CD4-positive, alpha-beta T cell treated with Interleukin-4 for 4 hours (primary cell): ENCODE data around the gene KLF7.

ENCODE experiments used
- DNase-seq: peaks from one replicate; pipeline ENCODE4 v3.0.0-alpha.2; 2020

Gene KLF7

DNA sequence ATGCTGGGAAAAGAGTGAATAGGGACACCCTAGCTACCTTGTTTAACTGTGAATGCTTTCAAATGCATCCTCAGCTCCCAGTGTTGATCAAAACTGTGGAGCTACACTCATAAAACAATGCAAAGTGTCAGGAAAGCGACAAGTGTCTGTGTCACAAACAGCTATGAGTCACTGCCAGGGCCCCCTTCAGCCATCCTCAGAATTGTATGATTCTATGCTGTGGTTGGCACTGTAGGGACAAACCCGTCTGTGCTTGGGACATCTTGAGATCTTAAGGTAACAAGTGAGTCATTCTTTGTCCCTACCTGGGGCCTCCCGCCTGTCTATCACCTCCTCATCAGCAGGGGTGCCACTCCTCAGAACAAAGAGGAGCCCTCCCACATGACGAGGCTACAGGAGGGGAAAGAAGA is 42.4 kb downstream of the KLF7 start:
- peak; percentile 77 for DNase-seq

DNA sequence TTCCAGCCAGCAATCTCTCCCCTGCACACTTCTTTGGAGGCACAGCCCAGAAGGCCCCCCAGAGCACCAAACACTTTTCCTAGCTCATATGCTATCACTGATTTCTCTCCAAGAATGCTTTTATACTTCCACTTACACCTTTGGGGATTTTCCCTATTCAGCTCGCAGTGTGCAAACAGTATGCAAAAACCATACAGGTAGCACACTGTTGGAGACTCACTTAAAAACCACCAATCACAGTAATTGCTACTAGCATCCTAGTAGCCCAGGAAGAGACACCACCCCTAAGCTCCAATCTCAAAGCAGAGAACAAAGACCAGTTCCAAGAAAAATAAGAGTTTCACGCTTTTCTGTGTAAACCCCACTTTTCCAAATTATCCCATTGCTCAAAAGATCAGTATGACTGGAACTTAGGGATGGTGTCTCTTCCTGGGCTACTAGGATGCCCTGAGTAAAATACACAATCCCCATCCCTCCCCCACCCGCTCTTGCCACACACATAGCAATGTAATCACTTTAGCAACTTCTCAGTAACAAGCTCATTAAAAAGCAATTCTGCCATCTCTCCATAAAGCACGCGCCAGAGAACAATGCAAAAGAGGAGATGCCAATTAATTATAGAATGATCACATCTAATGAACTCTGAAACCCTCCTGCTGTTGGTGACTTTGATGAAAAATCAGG is 43.0 kb downstream of the KLF7 start:
- no peak for DNase-seq

DNA sequence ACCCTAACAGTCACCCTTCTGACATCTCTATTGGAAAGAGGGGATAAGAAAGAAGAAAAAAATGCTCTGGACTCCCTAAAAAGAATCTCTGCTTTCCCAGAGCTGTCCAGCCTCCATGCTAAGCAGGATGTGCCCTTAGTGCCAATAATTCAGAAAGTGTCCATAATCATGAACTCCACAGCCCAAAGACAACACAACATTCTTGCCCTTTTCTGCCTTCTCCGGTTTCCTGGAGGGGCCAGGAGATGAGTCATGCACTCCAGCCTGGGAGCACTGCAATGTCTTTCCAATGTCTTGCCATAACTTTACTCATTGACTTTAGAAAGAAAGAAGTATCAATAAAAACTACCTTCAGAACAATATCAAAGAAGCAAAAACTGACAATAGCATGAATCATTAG is 44.0 kb downstream of the KLF7 start:
- no peak for DNase-seq

DNA sequence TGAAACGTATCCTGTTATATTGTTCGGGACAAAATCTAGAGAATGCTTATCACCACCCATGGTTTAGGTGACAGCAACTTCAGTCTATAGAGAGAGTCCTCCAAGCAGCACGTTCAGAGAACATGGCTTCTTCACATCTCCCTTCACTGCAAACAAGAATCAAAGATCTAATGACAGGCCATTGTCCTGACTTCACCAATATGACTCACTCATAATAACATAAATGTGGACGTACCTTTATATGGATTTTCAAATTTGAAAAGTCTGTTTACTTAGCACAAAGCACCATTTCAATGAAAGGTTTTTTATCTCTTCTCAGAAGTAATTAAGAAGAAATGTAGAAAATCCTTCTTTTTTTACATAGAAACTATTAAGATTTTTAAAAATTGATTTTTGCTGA is 46.7 kb downstream of the KLF7 start:
- DNase-seq = no peak

DNA sequence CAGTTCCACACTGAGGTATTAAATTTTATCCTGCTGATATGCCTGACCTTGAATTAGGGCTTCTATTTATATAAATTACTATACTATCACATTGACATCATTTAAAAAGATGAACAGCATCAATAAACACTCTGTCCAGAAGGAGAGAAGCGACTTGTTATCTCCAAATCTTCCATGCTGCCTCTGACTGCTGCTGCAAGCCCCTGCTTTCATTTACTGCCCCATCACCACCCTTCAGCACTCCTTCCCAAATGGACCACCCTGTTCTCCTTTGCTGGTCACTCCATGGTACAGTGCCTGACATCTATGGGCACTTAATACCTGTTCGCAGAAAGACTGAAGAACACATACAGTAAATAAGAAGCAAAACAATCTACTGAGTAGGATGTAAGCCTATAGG is 48.1 kb downstream of the KLF7 start:
- DNase-seq = no peak

DNA sequence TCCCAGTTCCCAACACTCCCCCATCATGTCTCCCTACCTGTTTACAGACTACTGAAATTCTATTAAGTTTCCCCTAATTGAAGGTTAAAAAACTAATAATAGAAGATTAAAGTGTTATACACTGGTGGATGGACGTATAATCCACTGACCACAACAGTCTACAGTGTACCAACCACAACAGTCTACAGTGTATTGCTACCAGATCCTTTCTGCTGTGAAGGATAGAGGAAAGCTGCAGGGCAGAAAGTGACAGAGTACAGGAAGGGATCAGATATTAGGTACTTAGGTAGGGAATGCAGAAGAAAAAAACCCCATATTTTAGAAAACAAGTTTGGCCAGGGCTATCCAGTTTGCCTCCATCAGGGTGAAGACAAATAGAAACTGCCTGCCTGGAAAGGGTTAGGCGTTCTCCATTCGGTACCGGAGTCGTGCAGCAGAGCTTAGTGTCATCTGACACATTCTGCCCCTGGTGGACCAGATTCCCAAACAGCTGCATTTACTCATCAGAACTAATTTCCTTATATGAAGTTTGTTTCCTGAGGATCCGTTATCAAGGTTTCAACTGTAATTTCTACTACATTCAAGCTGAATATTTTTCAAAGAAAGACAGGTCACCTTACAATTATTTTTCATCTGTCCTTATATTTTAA is 49.9 kb downstream of the KLF7 start:
- DNase-seq = no peak

DNA sequence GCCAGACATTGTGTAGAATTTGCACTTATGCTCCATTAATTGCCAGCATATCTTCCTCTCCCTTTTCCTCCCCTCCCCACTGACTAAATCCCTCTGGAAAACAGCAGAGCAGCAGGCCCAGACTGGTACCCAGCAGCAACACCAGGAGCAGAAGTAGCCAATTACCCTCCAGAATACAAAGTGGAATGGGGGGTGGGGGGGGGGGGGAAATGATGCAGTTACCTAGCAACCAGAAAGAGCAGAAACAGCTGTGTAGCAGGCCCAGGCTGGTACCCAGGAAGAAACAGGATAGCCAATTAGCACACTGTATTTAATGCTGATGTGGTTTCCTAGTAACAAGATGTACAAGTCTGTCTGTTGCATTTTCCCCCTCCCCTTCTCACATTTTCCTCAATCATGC is 52.3 kb downstream of the KLF7 start:
- DNase-seq = peak; percentile 13

DNA sequence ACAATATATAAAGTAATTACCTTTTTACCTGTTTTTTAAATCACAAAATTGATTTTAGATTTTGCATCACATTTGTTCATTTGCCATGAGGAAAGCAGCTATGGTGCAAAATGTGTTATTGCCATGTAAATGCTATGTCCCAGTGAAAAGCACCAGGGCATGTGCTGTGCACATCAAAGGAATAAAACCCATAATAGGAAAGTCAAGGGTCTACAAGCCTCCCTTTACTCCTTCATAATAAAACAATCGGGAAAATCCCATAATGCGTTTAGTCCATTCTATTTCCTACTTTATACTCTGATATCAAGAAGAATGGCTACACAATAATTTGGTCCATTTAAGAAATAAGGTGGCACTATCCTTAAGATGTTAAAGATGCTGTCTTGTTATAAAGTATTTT is 53.0 kb downstream of the KLF7 start:
- no peak for DNase-seq

DNA sequence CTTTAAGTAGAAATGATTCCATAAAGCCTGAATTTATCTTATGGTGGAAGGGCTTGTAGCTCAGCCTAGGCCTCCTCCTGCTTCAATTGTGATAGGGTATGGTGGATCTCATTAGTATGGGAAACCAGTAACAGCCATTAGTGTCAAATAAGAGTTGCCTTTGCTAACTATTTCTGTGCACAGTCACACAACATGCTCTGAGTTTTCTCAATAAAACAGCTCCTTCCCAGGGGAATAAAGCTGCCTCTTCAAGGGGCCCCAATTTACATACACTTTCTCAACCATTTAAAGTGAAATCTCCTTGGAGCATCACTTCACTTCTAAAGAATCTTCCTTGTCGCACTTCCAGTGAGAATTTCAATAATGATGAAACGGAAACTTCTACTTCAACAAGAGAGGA is 53.4 kb downstream of the KLF7 start:
- DNase-seq = no peak

DNA sequence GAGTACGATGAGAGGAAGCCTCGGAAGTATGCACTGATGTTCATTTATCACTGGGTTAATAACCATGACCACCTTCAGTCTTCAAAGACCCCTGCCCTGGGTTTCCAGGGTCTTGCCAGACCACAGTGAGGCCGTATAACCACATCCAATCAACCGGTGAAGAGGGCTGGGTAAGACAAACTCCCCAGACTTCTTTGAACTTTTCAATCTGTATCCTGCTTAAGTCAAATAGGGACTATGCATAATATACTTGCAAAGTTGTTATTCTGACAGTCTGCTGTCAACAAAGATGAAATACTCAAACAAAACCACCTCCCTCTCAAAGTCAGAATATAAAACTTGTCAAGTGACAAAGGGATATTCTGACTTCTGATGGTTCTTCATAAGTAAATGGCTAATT is 54.0 kb downstream of the KLF7 start:
- no peak for DNase-seq

DNA sequence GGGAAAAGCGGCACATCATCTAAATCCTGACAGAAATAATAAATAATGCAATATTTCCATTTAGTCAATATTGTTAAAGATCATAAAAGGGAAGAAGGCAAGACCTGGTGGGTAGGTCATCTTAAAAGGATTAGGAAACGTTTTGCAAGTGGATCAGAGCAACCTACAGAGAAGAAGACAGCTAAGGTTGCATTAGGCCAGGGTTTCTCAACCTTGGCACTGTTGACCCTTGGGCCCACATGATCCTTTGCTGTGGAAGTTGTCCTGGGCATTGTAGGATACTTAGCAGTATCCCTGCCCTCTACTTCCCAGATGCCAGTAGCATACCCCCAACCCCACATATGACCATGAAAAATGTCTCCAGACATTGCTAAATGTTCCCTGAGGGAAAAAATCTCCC is 55.0 kb downstream of the KLF7 start:
- DNase-seq = no peak

DNA sequence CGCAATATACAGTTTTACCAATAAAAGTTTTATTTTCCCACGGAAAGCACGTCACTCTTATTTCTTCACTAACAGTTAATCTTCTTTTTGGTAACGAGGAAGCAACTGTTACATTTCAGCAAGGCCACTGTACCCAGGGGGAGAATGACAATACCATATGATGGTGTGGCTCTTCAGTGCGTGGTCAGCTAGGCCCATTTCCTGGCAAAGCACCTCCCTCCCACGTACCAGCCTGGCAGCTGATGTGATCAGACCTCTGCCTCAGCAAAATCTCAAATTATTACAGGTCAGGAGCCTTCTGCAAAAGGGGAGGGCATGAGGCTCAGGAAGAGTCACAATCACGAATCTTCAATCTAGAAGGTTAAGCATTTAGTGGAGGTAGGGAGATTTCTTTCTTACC is 55.4 kb downstream of the KLF7 start:
- no peak for DNase-seq

DNA sequence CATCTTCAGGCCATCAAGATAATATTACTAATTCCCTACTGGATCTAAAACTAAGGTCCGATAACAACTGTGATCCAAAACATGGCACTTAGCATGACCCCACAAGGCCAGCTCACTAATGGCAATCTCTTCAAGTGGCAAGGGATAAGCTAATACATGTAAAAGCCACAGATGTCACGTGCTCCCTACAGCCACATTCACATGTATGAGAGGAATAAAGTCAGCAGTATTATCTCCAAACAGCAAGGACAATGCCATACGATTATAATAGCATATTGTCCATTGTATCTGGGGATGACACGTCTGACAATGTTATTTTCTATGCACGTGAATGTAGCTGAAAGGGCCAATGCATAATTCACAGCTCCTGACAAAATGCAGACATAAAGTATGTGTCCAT is 56.0 kb downstream of the KLF7 start:
- no peak for DNase-seq

DNA sequence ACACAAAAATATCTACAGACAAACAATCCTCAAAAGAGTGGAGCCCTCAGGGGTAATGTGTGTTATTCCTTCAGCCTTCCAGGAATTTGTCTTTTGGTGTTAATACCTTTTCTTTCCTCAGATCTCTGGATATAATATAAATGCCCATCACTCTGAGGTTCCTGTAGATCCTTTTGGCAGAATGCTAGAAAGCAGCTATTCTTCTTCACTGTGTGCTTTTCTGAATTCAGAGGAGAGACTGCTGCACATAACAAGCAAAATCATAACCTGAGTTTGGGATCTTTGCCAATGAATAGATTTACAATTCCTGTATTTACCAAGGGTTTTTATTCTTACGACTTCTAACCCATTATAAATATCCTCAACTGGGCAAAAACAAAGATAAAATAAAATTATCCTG is 57.3 kb downstream of the KLF7 start:
- no peak for DNase-seq

DNA sequence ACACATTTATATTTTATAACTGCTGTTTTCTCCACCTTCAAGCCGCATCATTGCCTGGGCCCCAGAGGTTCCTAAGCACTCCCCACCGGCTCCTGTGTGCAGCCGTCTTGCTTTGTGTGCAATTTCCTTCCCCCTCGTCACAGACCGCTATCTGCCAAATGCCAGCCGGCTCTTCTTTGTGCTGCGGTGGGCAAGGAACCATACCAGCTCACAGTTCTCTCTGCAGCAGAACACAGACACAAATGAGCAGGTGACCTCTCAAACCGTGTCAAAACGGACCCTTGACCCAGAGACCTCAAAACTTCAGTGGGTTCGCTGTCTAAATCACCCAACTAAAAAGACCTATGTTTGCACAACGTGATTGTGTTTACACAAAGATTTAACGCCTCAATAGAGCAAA is 58.2 kb downstream of the KLF7 start:
- DNase-seq = no peak

DNA sequence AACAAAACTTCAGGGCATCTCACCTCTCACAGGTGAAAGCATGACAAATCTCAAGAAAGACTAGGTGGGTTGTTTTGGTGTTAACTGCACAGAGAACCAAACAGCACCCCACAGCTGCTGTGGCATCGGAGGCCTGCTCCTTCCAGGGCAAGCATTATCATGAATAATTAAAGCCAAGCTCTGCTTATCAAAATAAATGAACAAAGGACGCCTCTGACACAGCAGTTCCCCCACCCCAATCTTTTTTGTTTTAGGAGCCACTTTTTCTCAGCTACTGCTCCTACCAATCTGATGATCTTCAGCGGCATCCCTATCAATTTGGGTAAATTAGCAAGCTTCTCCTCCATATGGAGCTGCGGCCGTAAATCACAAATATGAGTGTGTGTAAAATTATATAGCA is 58.6 kb downstream of the KLF7 start:
- no peak for DNase-seq

DNA sequence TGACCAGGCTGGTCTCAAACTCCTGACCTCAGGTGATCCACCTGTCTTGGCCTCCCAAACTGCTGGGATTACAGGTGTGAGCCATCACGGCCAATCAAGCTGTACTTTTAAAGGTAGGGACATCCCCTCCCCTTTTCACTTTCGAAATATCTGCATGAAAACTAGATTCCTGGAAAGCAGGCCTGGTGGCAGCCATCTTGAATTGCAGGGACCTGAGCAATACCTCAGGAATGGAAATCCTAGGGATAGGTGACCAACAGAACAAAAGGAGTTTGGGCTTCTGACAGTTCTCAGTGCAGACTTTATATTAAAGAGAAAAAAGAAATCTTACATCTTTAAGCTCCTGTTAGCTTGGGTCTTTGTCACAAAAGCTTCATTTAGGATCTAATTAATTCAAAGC is 62.6 kb downstream of the KLF7 start:
- no peak for DNase-seq

DNA sequence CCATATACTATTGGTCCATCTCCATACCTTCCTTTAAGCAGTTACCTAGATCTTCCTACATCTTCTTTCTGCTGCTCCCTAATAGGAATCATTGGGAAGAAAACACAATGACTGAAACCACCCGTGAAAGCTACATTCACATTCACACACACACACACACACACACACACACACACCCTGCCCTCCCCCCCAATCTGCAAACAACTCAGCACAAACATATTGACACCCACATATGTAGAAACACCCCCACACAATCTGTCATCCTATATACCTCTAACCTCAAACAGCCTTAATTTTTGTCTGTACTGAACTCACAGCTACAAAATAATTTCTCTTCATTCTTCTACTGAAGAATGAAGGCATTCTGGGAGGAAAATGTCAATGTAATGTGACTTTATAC is 63.8 kb downstream of the KLF7 start:
- DNase-seq = no peak

DNA sequence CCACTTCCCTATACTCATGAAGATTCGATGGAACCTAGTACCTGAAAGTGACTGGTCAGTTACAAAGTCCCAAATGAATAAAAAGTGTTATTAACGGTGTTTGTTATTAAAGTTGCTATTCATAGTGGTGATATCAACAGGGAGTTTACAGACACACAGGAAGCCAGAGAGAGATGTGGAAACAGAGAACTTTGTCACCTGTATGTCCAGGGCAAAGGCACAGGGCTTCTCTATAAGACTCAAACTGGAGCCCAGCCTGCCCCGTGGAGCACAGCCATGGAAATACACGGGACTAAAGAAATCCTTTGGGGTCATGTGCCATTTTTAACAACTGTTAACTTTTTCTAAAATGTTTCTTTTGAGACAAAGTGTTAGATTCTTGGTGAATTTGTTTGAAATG is 68.5 kb downstream of the KLF7 start:
- no peak for DNase-seq

DNA sequence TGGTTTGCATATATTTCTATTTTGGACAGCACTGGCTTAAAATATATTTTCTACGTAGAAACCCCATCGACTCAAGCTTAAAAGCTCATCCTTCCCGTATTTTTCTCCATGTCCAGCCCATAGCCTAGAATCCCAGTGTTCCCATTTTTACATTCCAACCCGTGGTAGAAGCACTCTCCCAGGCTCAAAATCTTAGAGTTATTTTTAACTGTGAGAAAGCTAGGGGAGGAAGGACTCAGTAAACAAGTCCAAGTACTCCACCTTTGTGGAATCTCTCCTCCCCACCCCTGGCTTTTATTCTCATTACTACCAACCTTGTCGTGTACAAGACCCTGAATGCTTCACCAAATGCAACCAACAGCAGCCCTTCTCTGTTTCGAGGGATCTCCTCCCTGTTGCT is 69.8 kb downstream of the KLF7 start:
- no peak for DNase-seq

DNA sequence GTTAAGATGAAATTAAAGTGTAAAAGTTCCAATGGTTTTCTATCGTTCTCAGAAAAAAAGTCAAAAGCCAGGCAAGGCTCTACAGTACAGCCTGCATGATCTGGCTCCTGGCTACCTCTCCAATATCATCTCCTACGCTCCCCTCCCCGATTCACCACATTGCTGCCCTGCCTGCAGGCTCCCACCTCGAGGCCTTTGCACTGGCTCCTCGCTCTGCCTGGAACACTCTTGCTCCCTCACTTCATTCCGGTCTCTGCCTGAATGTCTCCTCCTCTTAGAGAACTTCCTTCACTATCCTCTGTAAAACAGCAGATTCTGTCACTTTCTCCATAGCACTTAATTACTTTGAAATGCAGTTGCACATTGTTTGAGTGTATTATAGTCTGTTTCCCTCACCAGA is 72.5 kb downstream of the KLF7 start:
- no peak for DNase-seq

DNA sequence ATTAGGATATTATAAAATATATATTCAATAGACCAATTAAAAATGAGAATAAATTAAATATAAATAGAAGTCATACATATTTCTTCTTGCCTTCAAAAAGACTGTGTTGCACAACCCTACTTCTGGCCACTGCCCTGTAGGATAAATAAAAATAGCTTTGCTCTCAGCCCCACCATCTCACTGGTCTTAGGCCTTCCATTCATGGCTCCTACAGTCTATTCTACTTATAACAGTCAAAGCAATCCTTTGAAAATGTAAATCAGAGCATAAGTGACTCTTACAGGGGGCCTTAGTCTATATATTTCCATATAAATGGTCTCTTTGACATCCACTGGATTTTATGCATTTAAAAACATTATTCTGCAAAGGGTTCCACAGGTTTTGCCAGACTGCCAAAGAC is 72.9 kb downstream of the KLF7 start:
- no peak for DNase-seq

DNA sequence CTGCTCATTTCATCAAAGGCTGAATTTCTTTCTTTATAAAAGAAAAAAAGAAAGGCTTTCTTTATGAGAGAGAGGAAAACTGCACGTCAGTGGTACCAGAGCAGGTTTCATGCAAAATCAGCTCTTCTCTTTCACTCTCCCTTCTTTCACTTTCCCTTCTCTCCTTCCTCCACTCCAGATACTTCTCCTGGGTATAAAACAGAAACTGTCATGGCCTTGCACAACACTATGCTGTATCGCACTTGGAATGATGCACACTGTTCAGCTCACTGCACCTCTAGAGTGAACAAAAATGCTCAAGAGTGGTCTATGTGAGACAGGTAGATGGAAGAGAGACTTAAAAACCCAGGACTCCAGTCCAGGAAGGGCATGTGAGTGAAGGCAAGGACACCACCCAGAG is 73.8 kb downstream of the KLF7 start:
- DNase-seq = no peak

DNA sequence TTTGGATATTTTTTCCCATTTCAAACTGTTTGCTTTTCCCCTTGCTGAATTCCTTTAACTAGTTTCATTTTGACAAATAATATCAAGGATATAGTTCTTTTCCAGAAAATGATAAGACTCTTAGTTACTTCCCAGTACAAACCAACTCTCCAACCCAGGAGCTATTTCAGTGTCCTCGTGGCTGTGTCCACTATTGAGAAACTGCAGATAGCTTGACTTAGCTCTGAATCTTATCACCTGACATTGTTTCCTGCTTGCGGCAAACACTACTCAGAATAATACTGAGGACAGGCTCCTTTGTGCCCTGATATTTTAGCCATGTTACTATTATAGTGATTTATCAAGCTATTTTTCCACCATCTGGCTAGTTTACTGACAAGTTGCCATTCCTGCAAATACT is 74.6 kb downstream of the KLF7 start:
- no peak for DNase-seq

DNA sequence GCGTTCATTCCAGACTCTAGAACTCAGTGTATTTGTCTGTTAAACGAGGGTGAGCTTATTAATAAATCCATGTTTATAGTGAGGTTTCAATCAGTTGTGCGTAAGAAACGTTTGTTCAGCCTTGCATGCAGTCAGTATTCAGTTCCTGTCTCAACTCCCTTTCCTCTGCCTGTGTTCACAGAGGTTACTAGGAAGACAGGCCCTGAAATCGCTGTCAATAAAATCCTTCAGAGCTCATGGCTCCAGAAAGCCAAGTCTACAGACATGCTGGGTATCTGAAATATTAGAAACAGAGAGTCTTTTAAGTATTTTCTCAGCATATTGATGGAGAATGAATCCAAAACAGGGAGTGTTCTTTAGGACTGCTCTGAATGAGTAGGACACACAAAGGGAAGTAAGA is 75.4 kb downstream of the KLF7 start:
- no peak for DNase-seq
